ENCODE data around the gene IL1RAPL2.

DNA sequence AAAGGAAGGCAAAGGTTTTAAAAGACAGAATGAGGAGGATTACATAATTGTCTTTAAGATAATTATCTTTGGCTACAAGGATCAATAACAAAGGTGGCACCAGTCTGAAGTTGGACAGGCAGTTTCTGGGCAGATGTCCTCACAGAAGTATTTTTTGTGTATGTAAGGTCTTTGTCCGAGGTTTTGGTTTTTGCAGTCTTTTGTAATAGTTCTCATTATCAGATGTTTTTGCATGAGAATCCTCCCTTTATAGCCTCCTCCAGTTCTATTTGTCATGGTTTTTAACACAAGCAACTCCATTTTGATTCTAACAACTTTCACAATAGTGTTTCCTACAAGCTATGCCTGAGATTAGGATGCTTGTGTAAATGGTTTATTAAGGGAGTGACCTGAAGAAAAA is 286.2 kb downstream of the IL1RAPL2 start:
- TF ChIP-seq, protein P1, sequence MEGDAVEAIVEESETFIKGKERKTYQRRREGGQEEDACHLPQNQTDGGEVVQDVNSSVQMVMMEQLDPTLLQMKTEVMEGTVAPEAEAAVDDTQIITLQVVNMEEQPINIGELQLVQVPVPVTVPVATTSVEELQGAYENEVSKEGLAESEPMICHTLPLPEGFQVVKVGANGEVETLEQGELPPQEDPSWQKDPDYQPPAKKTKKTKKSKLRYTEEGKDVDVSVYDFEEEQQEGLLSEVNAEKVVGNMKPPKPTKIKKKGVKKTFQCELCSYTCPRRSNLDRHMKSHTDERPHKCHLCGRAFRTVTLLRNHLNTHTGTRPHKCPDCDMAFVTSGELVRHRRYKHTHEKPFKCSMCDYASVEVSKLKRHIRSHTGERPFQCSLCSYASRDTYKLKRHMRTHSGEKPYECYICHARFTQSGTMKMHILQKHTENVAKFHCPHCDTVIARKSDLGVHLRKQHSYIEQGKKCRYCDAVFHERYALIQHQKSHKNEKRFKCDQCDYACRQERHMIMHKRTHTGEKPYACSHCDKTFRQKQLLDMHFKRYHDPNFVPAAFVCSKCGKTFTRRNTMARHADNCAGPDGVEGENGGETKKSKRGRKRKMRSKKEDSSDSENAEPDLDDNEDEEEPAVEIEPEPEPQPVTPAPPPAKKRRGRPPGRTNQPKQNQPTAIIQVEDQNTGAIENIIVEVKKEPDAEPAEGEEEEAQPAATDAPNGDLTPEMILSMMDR (IDR thresholded peaks at IDR 0.05; ENCODE audit: low read depth, low read length) = no peak
- no peak for TF ChIP-seq EZH2phosphoT487 (IDR thresholded peaks at IDR 0.05; ENCODE audit: low read depth)

Measured in OCI-LY3 (cell line).